GM21529 (cell line): ENCODE data around the gene DGKQ.

ENCODE experiments used
- ATAC-seq: cut with Tn5 transposase; IDR thresholded peaks from one replicate; pipeline ENCODE4 v1.9.1; 2021; ENCODE audit not compliant: unreplicated experiment

The DGKQ gene

DNA sequence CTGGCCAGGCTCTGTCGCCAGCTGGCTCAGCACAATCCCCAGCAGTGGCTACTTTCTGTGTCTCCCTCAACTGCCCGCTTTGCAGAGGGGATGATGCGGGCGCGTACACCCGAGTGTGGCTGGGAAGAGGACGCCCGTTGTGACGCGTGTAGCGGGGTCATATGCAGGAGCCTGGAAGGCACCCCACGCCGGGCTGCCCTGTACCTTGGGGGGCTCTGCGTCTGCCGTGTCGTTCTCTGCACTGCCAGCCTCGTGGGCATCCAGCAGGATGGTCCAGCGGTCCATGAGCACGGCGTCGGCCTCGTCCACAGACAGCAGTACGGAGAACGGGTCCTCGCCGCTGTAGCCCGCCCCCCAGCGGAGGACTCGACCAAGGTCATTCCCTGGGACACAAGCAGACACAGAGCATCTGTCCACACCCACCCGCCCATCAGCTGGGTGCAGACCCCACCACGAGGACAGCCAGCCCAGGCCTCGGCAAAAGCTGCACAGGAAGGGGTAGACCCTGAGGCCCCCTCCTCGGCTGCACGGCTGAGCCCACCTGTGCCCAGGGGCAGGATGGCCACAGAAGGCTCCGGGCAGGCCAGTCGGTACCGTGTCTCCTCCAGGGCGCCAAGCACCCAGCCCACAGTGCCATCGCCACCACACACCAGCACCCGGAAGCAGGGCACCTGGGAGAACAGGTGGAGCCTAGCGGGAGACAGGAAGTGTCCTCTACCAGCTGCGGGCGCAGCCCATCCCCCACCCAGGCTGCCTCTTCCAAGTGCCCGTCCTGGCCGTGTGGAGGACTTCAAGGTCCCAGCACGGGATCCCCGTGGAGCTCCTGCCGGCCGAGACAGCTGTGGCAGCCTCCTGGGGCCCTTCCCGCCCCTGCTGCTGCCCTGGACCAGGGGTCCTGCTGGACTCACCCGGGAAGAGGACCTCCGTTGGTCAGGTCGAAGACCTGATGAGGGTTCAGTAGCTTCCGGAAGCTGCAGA, 10.8 kb downstream of the DGKQ start:
- ATAC-seq: no peak

DNA sequence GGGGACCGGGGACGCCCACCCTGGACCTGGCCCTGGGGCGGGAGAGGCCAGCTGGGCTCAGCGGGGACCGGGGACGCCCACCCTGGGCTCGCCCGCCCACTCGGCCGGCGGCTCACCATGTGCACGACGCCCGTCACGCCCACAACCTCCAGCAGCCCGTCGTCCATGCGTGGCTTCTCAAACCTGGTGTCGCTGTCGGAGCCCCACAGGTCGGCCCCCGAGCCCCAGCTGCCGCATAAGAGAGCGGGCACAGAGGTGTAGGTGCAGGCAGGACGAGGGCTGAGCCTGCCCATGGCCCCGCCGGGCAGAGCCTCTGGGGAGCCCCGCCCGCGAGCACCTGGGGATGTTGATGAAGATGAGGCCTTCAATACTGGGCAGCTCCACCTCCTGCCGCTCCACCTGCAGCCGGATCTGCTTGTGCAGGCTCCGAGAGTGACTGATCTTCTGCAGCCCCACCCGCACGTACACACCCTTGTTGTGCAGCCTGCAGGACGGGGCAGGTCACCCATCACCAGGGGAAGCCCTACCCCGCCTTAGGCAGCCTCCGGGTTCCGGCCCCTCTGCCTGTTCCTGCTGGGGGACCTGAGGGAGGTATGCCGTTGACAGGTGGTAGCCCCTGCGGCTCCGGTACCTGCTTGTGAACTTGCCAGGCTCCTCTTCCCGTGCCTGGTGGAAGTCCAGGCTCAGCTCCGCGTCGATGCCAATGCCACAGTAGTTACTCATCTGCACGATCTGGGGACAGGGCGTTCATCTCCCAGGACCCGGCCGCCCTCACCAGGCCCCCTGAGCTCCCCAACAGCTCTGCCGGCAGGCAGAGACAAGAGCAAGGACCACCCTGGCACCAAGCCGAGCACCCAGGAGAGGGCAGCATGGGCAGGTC, 11.8 kb downstream of the DGKQ start:
- ATAC-seq: no peak

DNA sequence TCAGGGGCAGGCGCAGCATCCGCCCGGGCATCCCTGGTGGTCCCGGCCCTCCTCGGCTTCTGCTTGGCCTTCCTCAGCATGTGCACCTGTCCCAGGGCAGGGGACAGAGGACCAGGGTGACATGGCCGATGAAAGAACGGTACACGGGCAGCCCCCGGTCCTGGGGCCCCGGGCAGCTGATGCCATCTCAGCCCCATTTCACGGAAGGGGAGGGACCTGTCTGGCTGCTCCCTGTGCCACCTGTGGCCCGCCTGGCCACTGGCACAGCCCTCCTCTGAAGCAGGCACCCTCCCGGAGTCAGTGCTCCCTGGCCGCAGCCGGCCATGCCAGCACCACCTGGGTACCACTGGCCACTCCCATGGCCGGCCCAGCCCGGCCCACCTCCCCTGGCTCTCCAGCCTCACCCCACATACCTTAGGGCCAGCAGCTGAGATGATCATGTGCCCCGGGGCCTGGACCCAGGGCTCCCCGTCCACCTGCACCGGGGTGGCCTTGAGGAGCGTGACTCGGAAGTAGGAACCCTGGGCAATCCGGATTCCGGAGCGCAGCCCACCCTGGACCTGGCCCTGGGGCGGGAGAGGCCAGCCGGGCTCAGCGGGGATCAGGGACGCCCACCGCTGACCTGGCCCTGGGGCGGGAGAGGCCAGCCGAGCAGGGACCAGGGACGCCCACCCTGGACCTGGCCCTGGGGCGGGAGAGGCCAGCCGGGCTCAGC, 12.6 kb downstream of the DGKQ start:
- no peak for ATAC-seq

DNA sequence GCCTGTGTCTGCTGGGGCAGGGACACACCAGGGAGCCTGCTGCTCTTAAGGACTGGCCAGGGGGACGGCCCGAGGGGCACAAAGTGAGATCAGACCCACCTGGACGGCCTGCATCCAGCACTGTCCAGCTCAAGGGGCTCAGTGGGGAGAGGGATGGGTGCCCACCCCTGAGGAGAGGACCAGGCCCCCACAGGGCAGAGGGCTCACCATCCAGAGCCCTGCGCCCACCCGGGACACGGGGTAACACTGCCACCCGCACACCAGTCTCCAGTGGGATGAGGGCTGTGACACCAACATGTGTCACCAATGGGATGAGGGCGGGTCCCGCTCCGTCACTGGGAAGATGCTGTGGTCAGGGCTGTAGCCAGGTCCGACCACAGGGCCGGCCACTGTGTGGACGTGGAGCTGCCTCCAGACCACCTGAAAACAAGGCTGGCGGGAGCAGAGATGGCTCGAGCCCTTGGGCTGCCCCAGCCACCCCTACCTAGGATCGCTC, 13.2 kb downstream of the DGKQ start:
- ATAC-seq: no peak

DNA sequence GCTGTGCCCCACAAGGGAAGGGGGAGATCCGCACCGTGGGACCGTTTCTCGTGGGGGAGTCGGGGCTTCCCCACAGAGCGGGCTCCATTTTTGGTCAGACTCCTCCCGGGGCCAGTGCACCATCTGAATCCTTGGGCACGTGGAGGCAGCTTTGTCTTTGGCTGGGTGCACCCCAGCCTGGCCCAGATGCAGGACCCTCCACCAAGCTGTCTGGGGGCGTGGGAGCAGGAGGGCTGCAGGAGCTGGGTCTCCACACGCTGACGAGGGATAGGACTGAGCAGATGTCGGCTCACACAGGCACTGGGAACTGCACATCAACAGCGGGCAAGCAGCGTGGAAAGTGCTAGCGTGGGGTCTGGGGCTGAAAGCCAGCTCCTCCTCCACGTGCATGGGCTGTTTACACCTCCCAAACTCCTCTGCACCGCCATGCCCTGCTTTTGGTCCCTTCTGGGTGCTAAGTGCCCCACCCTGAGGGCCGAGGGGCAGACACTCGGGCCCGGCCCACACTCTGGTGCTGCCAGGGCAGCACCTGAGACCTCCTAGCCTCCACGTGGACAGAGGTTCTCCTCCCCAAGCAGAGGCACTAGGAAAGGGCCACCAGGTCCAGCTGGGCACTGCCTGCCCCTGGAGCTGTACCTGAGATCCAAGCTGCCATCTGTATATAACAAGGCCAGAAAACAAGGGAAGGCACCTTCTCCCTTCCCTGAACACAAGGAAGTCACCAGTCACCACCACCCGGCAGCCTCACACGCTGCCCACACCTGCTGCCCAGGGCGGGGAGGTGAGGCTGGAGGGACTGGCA, 13.8 kb downstream of the DGKQ start:
- no peak for ATAC-seq

DNA sequence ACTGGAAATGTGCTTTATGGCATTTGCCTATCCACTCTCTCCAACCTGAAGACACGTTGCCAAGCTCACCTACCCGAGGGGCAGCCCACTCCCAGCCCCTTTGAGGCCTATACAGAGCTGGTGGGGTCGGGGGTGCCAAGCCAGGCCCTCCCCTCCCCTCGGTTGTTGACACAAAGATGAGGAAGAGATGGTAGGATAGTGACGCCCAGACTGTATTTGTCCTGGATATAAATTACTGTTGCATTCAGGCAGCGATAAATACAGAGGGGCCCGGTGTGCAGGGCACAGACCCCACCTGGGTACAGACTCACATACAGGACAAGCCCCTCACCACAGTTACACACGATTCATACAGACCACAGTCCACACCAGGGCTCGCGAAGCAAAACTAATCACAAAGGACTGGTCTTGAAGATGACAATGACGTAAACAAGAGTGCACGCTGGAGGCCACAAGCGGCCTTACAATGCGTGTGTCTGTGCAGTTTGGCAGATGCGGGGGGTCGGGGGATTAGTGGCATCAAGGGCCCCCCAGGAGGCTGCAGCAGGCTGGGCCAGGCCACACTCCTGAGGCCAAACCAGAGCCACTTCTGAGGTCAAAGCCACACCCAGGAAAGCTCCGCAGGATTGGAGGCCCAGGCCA, 14.6 kb downstream of the DGKQ start:
- no peak for ATAC-seq

DNA sequence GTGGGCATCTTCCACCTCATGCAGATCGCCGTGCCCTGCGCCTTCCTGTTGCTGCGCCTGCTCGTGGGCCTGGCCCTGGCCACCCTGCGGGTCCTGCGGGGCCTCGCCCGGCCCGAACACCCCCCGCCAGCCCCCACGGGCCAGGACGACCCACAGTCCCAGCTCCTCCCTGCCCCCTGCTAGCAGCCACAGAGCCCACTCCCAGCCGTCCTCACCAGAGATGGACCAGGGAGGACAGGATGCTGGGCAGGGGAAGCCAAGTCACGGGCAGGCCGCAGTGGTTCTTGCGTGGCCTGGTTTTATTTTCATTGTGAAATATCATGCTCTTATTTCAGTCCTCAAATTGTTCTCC, 15.1 kb downstream of the DGKQ start:
- no peak for ATAC-seq

DNA sequence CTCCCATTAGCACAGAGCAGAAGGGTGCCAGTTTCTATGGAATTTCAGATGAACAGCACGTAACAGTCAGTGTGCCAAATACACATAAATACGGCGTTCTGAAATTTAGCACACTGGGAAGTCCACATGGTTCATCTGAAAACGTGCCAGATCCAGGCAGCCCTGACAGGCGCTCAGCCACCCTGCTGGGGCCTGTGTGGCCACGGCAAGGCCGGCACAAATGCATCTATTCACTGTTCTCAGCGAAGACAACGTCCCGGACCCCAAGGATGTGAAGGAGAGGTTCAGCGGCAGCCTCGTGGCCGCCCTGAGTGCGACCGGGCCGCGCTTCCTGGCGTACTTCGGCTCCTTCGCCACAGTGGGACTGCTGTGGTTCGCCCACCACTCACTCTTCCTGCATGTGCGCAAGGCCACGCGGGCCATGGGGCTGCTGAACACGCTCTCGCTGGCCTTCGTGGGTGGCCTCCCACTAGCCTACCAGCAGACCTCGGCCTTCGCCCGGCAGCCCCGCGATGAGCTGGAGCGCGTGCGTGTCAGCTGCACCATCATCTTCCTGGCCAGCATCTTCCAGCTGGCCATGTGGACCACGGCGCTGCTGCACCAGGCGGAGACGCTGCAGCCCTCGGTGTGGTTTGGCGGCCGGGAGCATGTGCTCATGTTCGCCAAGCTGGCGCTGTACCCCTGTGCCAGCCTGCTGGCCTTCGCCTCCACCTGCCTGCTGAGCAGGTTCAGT, 15.6 kb downstream of the DGKQ start:
- ATAC-seq: no peak

DNA sequence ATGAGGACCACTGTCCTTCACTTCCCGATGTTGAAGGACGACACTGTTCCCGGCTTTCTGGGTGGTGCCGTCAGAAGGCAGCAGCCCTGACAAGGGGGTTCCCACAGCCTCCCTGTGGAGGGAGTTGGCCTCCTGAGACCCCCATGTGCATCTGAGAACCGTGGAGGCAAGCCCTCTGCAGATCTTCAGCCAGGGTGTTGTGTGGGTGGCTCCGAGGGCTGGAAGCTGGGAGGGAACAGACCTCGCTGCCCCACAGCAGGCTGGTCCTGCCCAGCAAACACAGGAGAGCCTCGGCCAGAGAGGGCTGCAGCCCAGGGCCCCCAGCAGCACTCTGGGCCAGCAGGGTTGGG, 16.2 kb downstream of the DGKQ start:
- ATAC-seq: no peak

DNA sequence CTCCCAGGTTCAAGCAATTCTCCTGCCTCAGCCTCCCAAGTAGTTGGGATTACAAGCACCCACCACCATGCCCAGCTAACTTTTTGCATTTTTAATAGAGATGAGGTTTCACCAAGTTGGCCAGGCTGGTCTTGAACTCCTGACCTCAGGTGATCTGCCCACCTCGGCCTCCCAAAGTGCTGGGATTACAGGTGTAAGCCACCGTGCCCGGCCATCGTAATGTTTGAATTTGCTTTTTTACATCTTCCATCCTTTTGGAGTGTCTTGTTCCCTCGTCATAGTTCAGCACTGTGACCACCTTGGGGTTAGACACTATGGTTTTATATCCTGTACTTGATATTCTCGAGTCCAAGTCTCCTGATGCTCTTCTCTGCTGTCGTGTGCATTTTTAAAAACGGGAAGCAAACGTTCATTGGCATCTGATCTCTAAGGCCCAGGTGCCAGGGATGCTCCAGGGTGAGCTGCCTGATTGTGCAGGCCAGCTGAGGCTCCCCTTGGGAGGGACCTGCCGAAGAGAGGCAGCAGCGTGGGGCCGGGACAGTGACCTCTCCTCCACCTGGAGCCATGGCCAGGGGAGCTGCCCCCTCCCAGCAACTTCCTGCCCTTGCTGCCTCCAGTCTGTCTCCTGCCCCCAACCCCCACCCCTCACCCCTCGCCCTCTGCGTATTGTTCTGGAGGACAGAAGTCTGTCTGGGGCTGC, 16.7 kb downstream of the DGKQ start:
- ATAC-seq: no peak

DNA sequence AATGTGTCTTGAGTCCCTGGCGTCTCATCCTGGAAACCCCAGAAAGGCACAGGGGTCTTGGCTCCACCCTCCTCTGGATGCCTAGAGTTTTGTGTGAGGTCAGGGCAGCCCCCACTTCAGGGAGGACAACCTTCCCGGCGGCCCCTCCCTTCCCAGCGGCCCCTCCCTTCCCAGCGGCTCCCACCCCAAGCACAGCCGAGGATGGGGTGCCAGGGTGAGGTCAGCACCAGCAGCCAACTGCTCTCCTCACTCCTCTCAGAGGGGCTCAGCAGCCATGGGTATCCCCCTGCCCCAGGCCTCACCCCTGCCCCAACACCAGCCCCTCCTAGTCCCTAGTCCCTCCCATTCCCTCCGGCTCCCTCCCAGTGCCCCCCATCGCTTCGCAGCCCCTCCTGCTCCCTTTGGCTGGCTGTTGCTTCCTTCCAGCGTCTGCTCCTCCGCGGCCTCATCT, 17.4 kb downstream of the DGKQ start:
- ATAC-seq: no peak

DNA sequence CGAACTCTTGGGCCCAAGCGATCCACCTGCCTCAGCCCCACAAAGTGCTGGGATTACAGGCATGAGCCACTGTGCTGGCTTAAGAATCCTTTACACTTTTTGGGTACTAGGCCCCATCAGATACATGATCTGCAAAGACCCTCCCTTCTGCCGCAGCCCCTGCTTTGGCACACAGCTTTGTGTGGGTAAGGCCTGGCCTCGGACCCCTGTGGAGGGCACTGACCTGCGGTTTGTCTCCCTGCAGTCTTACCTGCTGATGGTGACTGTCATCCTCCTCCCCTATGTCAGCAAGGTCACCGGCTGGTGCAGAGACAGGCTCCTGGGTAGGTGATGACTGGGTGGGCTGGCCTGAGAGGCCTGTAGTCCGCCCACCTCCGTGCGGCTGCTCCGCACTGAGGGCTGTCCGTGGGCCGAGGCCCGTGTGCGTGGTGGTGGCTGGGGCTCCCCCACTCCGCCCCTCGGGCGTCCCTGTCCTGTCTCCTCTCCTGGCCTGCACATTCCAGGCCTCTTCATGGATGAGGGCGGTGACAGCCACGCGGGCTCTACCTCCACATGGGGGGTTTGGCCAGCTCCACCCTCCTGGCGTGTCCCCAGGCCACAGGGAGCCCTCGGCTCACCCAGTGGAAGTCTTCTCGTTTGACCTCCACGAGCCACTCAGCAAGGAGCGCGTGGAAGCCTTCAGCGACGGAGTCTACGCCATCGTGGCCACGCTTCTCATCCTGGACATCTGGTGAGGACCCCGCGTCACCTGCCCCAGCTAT, 18.0 kb downstream of the DGKQ start:
- ATAC-seq: no peak

DNA sequence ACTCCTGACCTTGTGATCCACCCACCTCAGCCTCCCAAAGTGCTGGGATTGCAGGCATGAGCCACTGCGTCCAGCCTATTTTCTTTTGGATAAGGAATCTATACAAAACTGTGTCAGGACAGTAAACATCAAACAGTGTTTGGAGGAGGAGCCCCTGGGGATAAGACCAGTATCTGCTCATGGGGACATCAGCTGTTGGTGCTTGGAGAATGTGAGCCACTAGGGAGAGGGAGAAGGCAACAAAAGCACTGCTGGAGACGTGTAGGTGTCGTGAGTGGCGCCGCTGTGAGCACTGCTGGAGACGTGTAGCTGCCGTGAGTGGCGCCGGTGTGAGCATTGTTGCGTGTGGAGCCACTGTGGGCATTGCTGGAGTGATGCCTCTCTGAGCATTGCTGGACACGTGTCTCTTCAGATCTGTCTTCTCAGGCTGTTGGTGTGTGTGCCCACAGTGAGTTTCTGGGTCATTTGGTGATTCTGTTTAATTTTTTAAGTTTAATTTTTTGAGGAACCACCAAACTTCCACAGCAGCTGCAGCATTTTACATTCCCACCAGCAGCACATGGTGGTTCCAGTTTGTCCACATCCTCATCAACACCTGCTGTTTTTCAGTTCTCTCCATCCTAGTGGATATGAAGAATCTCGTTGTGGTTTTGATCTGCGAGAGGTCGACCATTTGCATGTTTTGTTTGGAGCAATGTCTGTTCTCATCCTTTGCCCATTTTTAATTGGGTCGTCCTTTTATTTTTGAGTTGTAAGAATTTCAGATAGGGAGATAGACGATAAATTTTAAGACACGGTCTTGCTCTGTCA, 19.0 kb downstream of the DGKQ start:
- no peak for ATAC-seq

DNA sequence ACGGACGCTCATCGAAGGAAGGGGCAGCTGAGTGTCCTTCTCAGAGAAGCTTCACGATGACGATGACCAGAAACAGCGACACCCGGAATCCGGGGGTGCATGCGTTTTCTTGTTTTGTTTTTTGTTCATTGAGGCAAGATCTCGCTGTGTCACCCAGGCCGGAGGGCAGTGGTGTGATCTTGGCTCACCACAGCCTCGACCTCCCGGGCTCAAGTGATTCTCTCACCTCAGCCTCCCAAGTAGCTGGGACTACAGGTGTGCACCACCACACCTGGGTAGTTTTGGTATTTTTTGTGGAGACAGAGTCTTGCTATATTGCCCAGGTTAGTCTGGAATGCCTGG, 19.8 kb downstream of the DGKQ start:
- no peak for ATAC-seq

DNA sequence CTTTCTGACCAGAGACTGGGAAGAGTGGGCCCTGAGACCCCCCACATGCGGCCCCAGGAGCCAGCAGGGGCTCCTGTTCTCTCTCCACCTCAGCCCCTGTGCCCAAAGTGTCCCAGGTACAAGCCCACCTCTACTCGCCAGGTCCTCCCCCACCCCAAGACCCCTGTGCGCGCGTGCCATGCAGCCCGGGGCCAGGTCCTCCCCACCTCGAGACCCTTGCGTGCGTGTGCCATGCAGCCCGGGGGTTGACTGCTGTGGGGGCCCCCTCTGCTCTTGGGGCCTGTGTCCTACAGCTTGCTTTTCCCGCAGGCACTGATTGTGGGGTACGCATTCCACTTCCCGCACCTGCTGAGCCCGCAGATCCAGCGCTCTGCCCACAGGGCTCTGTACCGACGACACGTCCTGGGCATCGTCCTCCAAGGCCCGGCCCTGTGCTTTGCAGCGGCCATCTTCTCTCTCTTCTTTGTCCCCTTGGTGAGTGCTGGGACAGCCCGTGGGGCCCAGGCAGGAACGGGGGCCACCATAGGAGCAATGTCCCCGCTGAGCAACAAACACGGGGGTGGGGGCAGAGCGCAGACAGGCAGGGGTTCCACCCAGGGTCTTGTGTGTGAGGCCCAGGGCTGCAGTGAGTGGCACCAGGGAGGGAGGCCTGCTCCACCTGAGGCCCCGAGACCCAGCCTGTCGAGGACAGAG, 20.3 kb downstream of the DGKQ start:
- no peak for ATAC-seq

DNA sequence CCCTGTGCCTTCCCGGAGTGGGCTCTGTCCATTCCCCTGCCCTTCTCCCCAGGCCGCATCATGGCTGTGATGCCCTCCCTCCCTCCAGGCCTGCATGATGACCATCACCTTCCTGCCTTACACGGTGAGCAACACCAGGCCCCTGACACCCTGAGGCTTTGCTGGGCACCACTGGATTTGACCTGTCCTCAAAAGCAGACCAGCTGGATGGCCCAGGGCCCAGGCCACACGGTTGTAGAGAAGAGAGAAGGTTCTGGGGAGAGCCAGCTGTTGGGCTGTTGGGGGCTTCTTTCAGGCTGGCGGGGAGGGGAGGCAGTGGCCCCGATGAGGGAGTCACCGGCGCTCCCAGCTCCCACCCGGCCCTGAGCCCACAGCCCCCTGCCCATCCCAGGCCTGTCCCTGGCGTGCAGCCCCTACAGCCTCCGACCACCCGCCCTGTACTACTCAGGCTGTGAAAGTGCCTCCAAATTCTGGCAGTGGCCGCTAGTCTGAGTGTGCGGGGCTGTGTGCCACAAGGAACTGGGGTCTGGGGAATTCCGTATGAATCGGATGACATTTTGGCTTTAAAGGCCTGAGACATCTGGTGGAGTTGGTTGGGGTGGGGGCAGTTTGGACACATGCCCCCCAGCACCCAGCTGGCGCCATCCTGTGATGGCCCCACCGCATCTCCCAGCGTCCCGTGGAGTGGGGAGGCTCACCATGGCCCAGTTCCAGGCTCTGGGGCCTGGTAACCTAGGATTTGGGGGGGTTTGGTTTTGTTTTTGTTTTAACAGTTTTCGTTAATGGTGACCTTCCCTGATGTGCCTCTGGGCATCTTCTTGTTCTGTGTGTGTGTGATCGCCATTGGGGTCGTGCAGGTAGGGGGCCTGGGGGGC, 21.5 kb downstream of the DGKQ start:
- ATAC-seq: no peak
